GM12878 (cell line): ENCODE data around the gene SCLT1. TPM values are rescaled to one million over a fixed set of nuclear protein-coding genes. Genes with fewer than 3 reads are reported as not detected.
A peak's percentile ranks its signal among the peaks of the same experiment; 100 is the strongest.

Source experiments
- ATAC-seq: fragments of 200-7000 bp; cut with Tn5 transposase; 3 replicates; pipeline ENCODE4 v1.9.1; 2020; ENCODE audit warnings: mild to moderate bottlenecking, moderate library complexity
- BruUV-seq: library from RNA; stranded (reverse); fragments of 400-500 nt; replicated peaks from 2 replicates; lab custom pipeline; 2021; lab: Mats Ljungman, UMichigan
- CTCF ChIA-PET: fragments of 300-600 bp; sonication (Branson Sonifier 250); formaldehyde crosslinking; extraction: SDS; loops from one replicate; lab custom pipeline; 2021; ENCODE audit warnings: inconsistent platforms; lab: Yijun Ruan, JAX
- POLR2A ChIA-PET: fragments of 350-600 bp; formaldehyde crosslinking; extraction: SDS; loops from one replicate; lab custom pipeline; 2021; ENCODE audit warnings: inconsistent platforms; lab: Charles Lee
- RAD21 ChIA-PET: fragments of 300-600 bp; sonication (Branson Sonifier 250); formaldehyde crosslinking; loops from one replicate; lab custom pipeline; 2023; ENCODE audit warnings: antibody characterized with exemption; ENCODE audit not compliant: unreplicated experiment; lab: Charles Lee
- SMC1A ChIA-PET: fragments of 300-600 bp; sonication (Branson Sonifier 250); formaldehyde crosslinking; loops from one replicate; lab custom pipeline; 2023; ENCODE audit not compliant: unreplicated experiment, uncharacterized antibody; lab: Charles Lee
- DNase-seq: peaks from one replicate; pipeline ENCODE4 v3.0.0-alpha.2; 2011; ENCODE audit warnings: low read depth, low spot score
- FAIRE-seq: peaks from 3 replicates; lab custom pipeline; 2011; peaks lifted over from hg19 to GRCh38; lab: Jason Lieb, UNC
- H2AFZ ChIP-seq: 2 replicates; pipeline ENCODE4 v1.6.0; 2011; ENCODE audit warnings: low read depth, low read length, control low read depth; ENCODE audit not compliant: control insufficient read depth
- H3K27ac ChIP-seq: 2 replicates; pipeline ENCODE4 v1.5.1; 2011; ENCODE audit warnings: control low read depth; ENCODE audit not compliant: control insufficient read depth, insufficient read depth
- H3K27me3 ChIP-seq, 2 experiments: replicated peaks in 1 of 2; 2 replicates each; pipeline versions ENCODE4 v1.6.0 to v1.6.1; 2011; ENCODE audit warnings: low read length in 1 of 2; ENCODE audit not compliant: control insufficient read depth in 2 of 2, insufficient read depth in 2 of 2
- H3K36me3 ChIP-seq, 2 experiments: 2 replicates each; pipeline ENCODE4 v1.5.1; 2011; ENCODE audit warnings: low read length in 1 of 2; ENCODE audit not compliant: control insufficient read depth in 2 of 2, insufficient read depth in 2 of 2
- H3K4me1 ChIP-seq: 2 replicates; pipeline ENCODE4 v1.6.1; 2011; ENCODE audit warnings: mild to moderate bottlenecking, low read length, moderate library complexity, mixed read lengths; ENCODE audit not compliant: control insufficient read depth, insufficient read depth
- H3K4me2 ChIP-seq: 2 replicates; pipeline ENCODE4 v1.6.0; 2011; ENCODE audit warnings: control low read depth; ENCODE audit not compliant: control insufficient read depth, insufficient read depth
- H3K4me3 ChIP-seq: fragments of 200-600 bp; sonication (generic); 2 replicates; pipeline ENCODE4 v1.5.1; 2016
- H3K79me2 ChIP-seq: 2 replicates; pipeline ENCODE4 v1.6.0; 2011; ENCODE audit warnings: low read length; ENCODE audit not compliant: control insufficient read depth, insufficient read depth
- H3K9ac ChIP-seq: 2 replicates; pipeline ENCODE4 v1.8.0; 2011; ENCODE audit warnings: low read length, control low read depth, mixed read lengths; ENCODE audit not compliant: control insufficient read depth, insufficient read depth
- H3K9me3 ChIP-seq: replicated peaks from 3 replicates; pipeline ENCODE4 v1.5.1; 2011; ENCODE audit warnings: mild to moderate bottlenecking, low read length; ENCODE audit not compliant: control insufficient read depth, insufficient read depth
- H4K20me1 ChIP-seq: 2 replicates; pipeline ENCODE4 v1.6.0; 2011; ENCODE audit not compliant: control insufficient read depth, insufficient read depth
- CBFB ChIP-seq: IDR thresholded peaks from 2 replicates; pipeline ENCODE4 v1.6.1; 2016; ENCODE audit warnings: antibody characterized with exemption, low read depth
- CBX5 ChIP-seq: sonication (generic); IDR thresholded peaks from 2 replicates; pipeline ENCODE4 v1.6.1; 2016; ENCODE audit warnings: low read depth, moderate library complexity, mild to moderate bottlenecking, inconsistent platforms
- TCF12 ChIP-seq: IDR thresholded peaks from 2 replicates; pipeline ENCODE4 v1.6.1; 2011; ENCODE audit warnings: low read depth, mild to moderate bottlenecking, low read length
- WGBS: methylation state at CpG from one replicate; pipeline ENCODE4 v1.1.6; 2016; ENCODE audit warnings: low lambda C conversion rate; ENCODE audit not compliant: insufficient replicate concordance, insufficient coverage; ENCODE audit errors: missing lambda C conversion rate; 5-methylcytosine and 5-hydroxymethylcytosine counted together
- in situ Hi-C: fragments of 300-500 bp; cut with MboI; formaldehyde crosslinking; loops from 9 replicates; pipeline ENCODE4 v1.14.3; 2018; ENCODE audit warnings: mixed read lengths
- intact Hi-C: fragments of 100-400 bp; cut with micrococcal nuclease; formaldehyde crosslinking; loops from one replicate; pipeline ENCODE4 v1.14.2; 2022; ENCODE audit not compliant: unreplicated experiment
- polyA plus RNA-seq, 11 experiments: library from polyadenylated mRNA; depleted of rRNA in 4 of 11; unstranded in 6 of 11; stranded (reverse) in 5 of 11; fragments of >200 nt; fragmentation: Nextera tagmentation in 4 of 11; fragmentation: Illumina TruSeq in 1 of 11; extraction: Ambion mirVana in 4 of 11; extraction: Trizol in 1 of 11; gene quantifications; 1 replicate in 1 of 11; 2 replicates in 10 of 11; pipeline versions ENCODE4 v1.2.1 to v1.2.3, GENCODE V29; 2011 to 2016; ENCODE audit warnings: inconsistent platforms in 2 of 11, missing spikeins in 2 of 11, low read depth in 1 of 11
- total RNA-seq, 4 experiments: library from RNA; depleted of rRNA in 3 of 4; stranded (reverse); fragments of >200 nt in 3 of 4; fragmentation: Illumina TruSeq in 1 of 4; extraction: Trizol in 1 of 4; gene quantifications; 2 replicates each; pipeline versions ENCODE4 v1.2.1 to v1.2.3, GENCODE V29; 2013 to 2021

Gene SCLT1
- total and polyA plus RNA-seq, 10 of the 15 experiments (the other 5 are each of a cell fraction or from before 2014, with no cell fraction given), result 7.8 to 31.4 (median 19.6) TPM

- ChIA-PET RAD21 (no interaction called here), POLR2A (no interaction called here), CTCF (no interaction called here)
- no peak for DNase-seq
- H3K27ac ChIP-seq, result no peak overlapping the region
- ATAC-seq, result no peak
- peaks cover 31% of the 10 kb centered on the region for H3K9me3 ChIP-seq
- no peak overlapping the region for H2AFZ ChIP-seq
- intact Hi-C loops, result no loop called here
- 89% methylated on average over 3 of the region's 3 CpGs for WGBS
- no peak overlapping the region for H3K9ac ChIP-seq
- FAIRE-seq, result no peak
- H3K36me3 ChIP-seq, result peaks cover 7 to 10% of the 10 kb centered on the region in 2 experiments
- no peaks in the 10 kb centered on the region for H4K20me1 ChIP-seq
- peak; percentile 86 for TF ChIP-seq CBX5
- no peak for TF ChIP-seq TCF12
- TF ChIP-seq, all 136 proteins: peak for 1
- in situ Hi-C loops, result no loop called here
- Histone ChIP-seq H3K79me2 (no peaks in the 10 kb centered on the region), H3K4me2 (no peak overlapping the region), H3K4me1 (no peaks in the 10 kb centered on the region), H3K27me3 (no peaks in the 10 kb centered on the region), H3K4me3 (no peak overlapping the region)
- no TSS peak for BruUV-seq
- SMC1A ChIA-PET, result interaction anchor here (1.0 to 1.3 kb wide), 3 partner anchors 11 to 488 kb away, joined by 3 to 4 read pairs (median 3); no protein-coding TSS in a partner anchor
These were observed 30.8 kb downstream of the SCLT1 start for GRCh38 chr4:129062580-129062979.

GRCh38 chr4:129059028-129059427, 34.3 kb downstream of the SCLT1 start:
- no peak overlapping the region for H3K4me2 ChIP-seq
- H3K36me3 ChIP-seq, result peaks cover 7 to 10% of the 10 kb centered on the region in 2 experiments
- H3K9me3 ChIP-seq, result peaks cover 41% of the 10 kb centered on the region
- FAIRE-seq, result no peak
- no peak for ATAC-seq
- intact Hi-C loops, result no loop called here
- in situ Hi-C loops, result no loop called here
- H3K4me3 ChIP-seq, result no peak overlapping the region
- no peak for DNase-seq
- H3K79me2 ChIP-seq, result no peaks in the 10 kb centered on the region
- H3K4me1 ChIP-seq, result no peaks in the 10 kb centered on the region
- TF ChIP-seq CBX5, result peak; percentile 64; the same call in 1 of the 2 replicates
- no peak for TF ChIP-seq CBFB
- H2AFZ ChIP-seq, result no peak overlapping the region
- no TSS peak for BruUV-seq
- H4K20me1 ChIP-seq, result no peaks in the 10 kb centered on the region
- ChIA-PET CTCF (no interaction called here), RAD21 (no interaction called here), SMC1A (no interaction called here), POLR2A (no interaction called here)
- H3K27me3 ChIP-seq, result no peaks in the 10 kb centered on the region
- no peak overlapping the region for H3K27ac ChIP-seq
- H3K9ac ChIP-seq, result no peak overlapping the region
